GM12878 (cell line): Measurements from ENCODE around the gene TUBB3. TPM values are rescaled to one million over a fixed set of nuclear protein-coding genes. Genes with fewer than 3 reads are reported as not detected.

ENCODE experiments used
- ATAC-seq: fragments of 200-7000 bp; cut with Tn5 transposase; 3 replicates; pipeline ENCODE4 v1.9.1; 2020; ENCODE audit warnings: mild to moderate bottlenecking, moderate library complexity
- BruUV-seq: library from RNA; stranded (reverse); fragments of 400-500 nt; replicated peaks from 2 replicates; lab custom pipeline; 2021; lab: Mats Ljungman, UMichigan
- CTCF ChIA-PET: fragments of 300-600 bp; sonication (Branson Sonifier 250); formaldehyde crosslinking; extraction: SDS; loops from one replicate; lab custom pipeline; 2021; ENCODE audit warnings: inconsistent platforms; lab: Yijun Ruan, JAX
- POLR2A ChIA-PET: fragments of 350-600 bp; formaldehyde crosslinking; extraction: SDS; loops from one replicate; lab custom pipeline; 2021; ENCODE audit warnings: inconsistent platforms; lab: Charles Lee
- RAD21 ChIA-PET: fragments of 300-600 bp; sonication (Branson Sonifier 250); formaldehyde crosslinking; loops from one replicate; lab custom pipeline; 2023; ENCODE audit warnings: antibody characterized with exemption; ENCODE audit not compliant: unreplicated experiment; lab: Charles Lee
- SMC1A ChIA-PET: fragments of 300-600 bp; sonication (Branson Sonifier 250); formaldehyde crosslinking; loops from one replicate; lab custom pipeline; 2023; ENCODE audit not compliant: unreplicated experiment, uncharacterized antibody; lab: Charles Lee
- DNase-seq: peaks from one replicate; pipeline ENCODE4 v3.0.0-alpha.2; 2011; ENCODE audit warnings: low read depth, low spot score
- FAIRE-seq: peaks from 3 replicates; lab custom pipeline; 2011; peaks lifted over from hg19 to GRCh38; lab: Jason Lieb, UNC
- H2AFZ ChIP-seq: 2 replicates; pipeline ENCODE4 v1.6.0; 2011; ENCODE audit warnings: low read depth, low read length, control low read depth; ENCODE audit not compliant: control insufficient read depth
- H3K27ac ChIP-seq: 2 replicates; pipeline ENCODE4 v1.5.1; 2011; ENCODE audit warnings: control low read depth; ENCODE audit not compliant: control insufficient read depth, insufficient read depth
- H3K27me3 ChIP-seq, 2 experiments: replicated peaks in 1 of 2; 2 replicates each; pipeline versions ENCODE4 v1.6.0 to v1.6.1; 2011; ENCODE audit warnings: low read length in 1 of 2; ENCODE audit not compliant: control insufficient read depth in 2 of 2, insufficient read depth in 2 of 2
- H3K36me3 ChIP-seq, 2 experiments: 2 replicates each; pipeline ENCODE4 v1.5.1; 2011; ENCODE audit warnings: low read length in 1 of 2; ENCODE audit not compliant: control insufficient read depth in 2 of 2, insufficient read depth in 2 of 2
- H3K4me1 ChIP-seq: 2 replicates; pipeline ENCODE4 v1.6.1; 2011; ENCODE audit warnings: mild to moderate bottlenecking, low read length, moderate library complexity, mixed read lengths; ENCODE audit not compliant: control insufficient read depth, insufficient read depth
- H3K4me2 ChIP-seq: 2 replicates; pipeline ENCODE4 v1.6.0; 2011; ENCODE audit warnings: control low read depth; ENCODE audit not compliant: control insufficient read depth, insufficient read depth
- H3K4me3 ChIP-seq: fragments of 200-600 bp; sonication (generic); 2 replicates; pipeline ENCODE4 v1.5.1; 2016
- H3K79me2 ChIP-seq: 2 replicates; pipeline ENCODE4 v1.6.0; 2011; ENCODE audit warnings: low read length; ENCODE audit not compliant: control insufficient read depth, insufficient read depth
- H3K9ac ChIP-seq: 2 replicates; pipeline ENCODE4 v1.8.0; 2011; ENCODE audit warnings: low read length, control low read depth, mixed read lengths; ENCODE audit not compliant: control insufficient read depth, insufficient read depth
- H3K9me3 ChIP-seq: replicated peaks from 3 replicates; pipeline ENCODE4 v1.5.1; 2011; ENCODE audit warnings: mild to moderate bottlenecking, low read length; ENCODE audit not compliant: control insufficient read depth, insufficient read depth
- H4K20me1 ChIP-seq: 2 replicates; pipeline ENCODE4 v1.6.0; 2011; ENCODE audit not compliant: control insufficient read depth, insufficient read depth
- CHD1 ChIP-seq: IDR thresholded peaks from 2 replicates; pipeline ENCODE4 v1.6.1; 2012; ENCODE audit warnings: low read depth, low read length, improper control_type of control experiment
- EGR1 ChIP-seq, 2 experiments: IDR thresholded peaks; 1 replicate in 1 of 2; 2 replicates in 1 of 2; pipeline ENCODE4 v1.6.1; 2011 to 2012; ENCODE audit warnings: low read depth in 2 of 2, low read length in 2 of 2, borderline replicate concordance in 1 of 2, mild to moderate bottlenecking in 1 of 2, moderate library complexity in 1 of 2
- EP300 ChIP-seq, 2 experiments: fragments of 150-350 bp in 1 of 2; IDR thresholded peaks; 2 replicates each; pipeline ENCODE4 v1.6.1; 2011 to 2012; ENCODE audit warnings: low read depth in 2 of 2, low read length in 2 of 2, borderline replicate concordance in 1 of 2, improper control_type of control experiment in 1 of 2, inconsistent platforms in 1 of 2; ENCODE audit not compliant: control insufficient read depth in 1 of 2
- ETV6 ChIP-seq, 2 experiments: fragments of 450-650 bp in 1 of 2; IDR thresholded peaks in 1 of 2; conservative IDR thresholded peaks in 1 of 2; 2 replicates each; pipeline ENCODE4 v1.6.1; 2014; ENCODE audit warnings: antibody characterized with exemption in 1 of 2, borderline replicate concordance in 1 of 2, low read depth in 1 of 2, mild to moderate bottlenecking in 1 of 2, moderate library complexity in 1 of 2
- MEF2A ChIP-seq: IDR thresholded peaks from 2 replicates; pipeline ENCODE4 v1.6.1; 2011; ENCODE audit warnings: low read depth, mild to moderate bottlenecking, low read length, moderate library complexity; ENCODE audit not compliant: insufficient read depth
- MYB ChIP-seq: fragments of 150-350 bp; IDR thresholded peaks from 2 replicates; pipeline ENCODE4 v1.6.1; 2014; ENCODE audit warnings: mild to moderate bottlenecking, low read depth, low read length, borderline replicate concordance
- NBN ChIP-seq: fragments of 450-650 bp; IDR thresholded peaks from 2 replicates; pipeline ENCODE4 v1.6.1; 2016
- NFYA ChIP-seq: IDR thresholded peaks from 2 replicates; pipeline ENCODE4 v1.6.1; 2011; ENCODE audit warnings: low read depth, mild to moderate bottlenecking, low read length, improper control_type of control experiment, borderline replicate concordance
- NKRF ChIP-seq: fragments of 450-650 bp; conservative IDR thresholded peaks from 2 replicates; pipeline ENCODE4 v1.6.1; 2017; ENCODE audit warnings: mild to moderate bottlenecking, moderate library complexity
- PKNOX1 ChIP-seq: fragments of 450-650 bp; IDR thresholded peaks from 2 replicates; pipeline ENCODE4 v1.6.1; 2016; ENCODE audit warnings: mild to moderate bottlenecking
- POLR2AphosphoS2 ChIP-seq: IDR thresholded peaks from 2 replicates; pipeline ENCODE4 v1.6.1; 2011; ENCODE audit warnings: low read depth, mild to moderate bottlenecking, low read length, improper control_type of control experiment, moderate library complexity
- POU2F2 ChIP-seq: IDR thresholded peaks from 3 replicates; pipeline ENCODE4 v1.6.1; 2011; ENCODE audit warnings: low read depth, mild to moderate bottlenecking, low read length, borderline replicate concordance
- RB1 ChIP-seq: fragments of 450-650 bp; formaldehyde crosslinking; IDR thresholded peaks from 2 replicates; pipeline ENCODE4 v1.6.1; 2017; ENCODE audit warnings: mild to moderate bottlenecking, borderline replicate concordance
- REST ChIP-seq: IDR thresholded peaks from 2 replicates; pipeline ENCODE4 v1.6.1; 2012; ENCODE audit warnings: mild to moderate bottlenecking, low read depth, low read length
- SP1 ChIP-seq: IDR thresholded peaks from one replicate; pipeline ENCODE4 v1.6.1; 2011; ENCODE audit warnings: low read depth, low read length
- ZBTB33 ChIP-seq: fragments of 450-650 bp; IDR thresholded peaks from 2 replicates; pipeline ENCODE4 v1.6.1; 2017; ENCODE audit warnings: mild to moderate bottlenecking
- WGBS: methylation state at CpG from one replicate; pipeline ENCODE4 v1.1.6; 2016; ENCODE audit warnings: low lambda C conversion rate; ENCODE audit not compliant: insufficient replicate concordance, insufficient coverage; ENCODE audit errors: missing lambda C conversion rate; 5-methylcytosine and 5-hydroxymethylcytosine counted together
- in situ Hi-C: fragments of 300-500 bp; cut with MboI; formaldehyde crosslinking; loops from 9 replicates; pipeline ENCODE4 v1.14.3; 2018; ENCODE audit warnings: mixed read lengths
- intact Hi-C: fragments of 100-400 bp; cut with micrococcal nuclease; formaldehyde crosslinking; loops from one replicate; pipeline ENCODE4 v1.14.2; 2022; ENCODE audit not compliant: unreplicated experiment
- polyA plus RNA-seq, 11 experiments: library from polyadenylated mRNA; depleted of rRNA in 4 of 11; unstranded in 6 of 11; stranded (reverse) in 5 of 11; fragments of >200 nt; fragmentation: Nextera tagmentation in 4 of 11; fragmentation: Illumina TruSeq in 1 of 11; extraction: Ambion mirVana in 4 of 11; extraction: Trizol in 1 of 11; gene quantifications; 1 replicate in 1 of 11; 2 replicates in 10 of 11; pipeline versions ENCODE4 v1.2.1 to v1.2.3, GENCODE V29; 2011 to 2016; ENCODE audit warnings: inconsistent platforms in 2 of 11, missing spikeins in 2 of 11, low read depth in 1 of 11
- total RNA-seq, 4 experiments: library from RNA; depleted of rRNA in 3 of 4; stranded (reverse); fragments of >200 nt in 3 of 4; fragmentation: Illumina TruSeq in 1 of 4; extraction: Trizol in 1 of 4; gene quantifications; 2 replicates each; pipeline versions ENCODE4 v1.2.1 to v1.2.3, GENCODE V29; 2013 to 2021

TUBB3 gene
- total and polyA plus RNA-seq, 10 of the 15 experiments (the other 5 are each of a cell fraction or from before 2014, with no cell fraction given), result 0.09 to 2.5 (median 0.58) TPM; not detected in 1

- ChIA-PET SMC1A (no interaction called here), CTCF (no interaction called here), POLR2A (no interaction called here), RAD21 (no interaction called here)
- ATAC-seq (no peak), FAIRE-seq (no peak), DNase-seq (no peak)
- no peak overlapping the region for H3K4me3 ChIP-seq
- no peaks in the 10 kb centered on the region for H3K27me3 ChIP-seq
- H2AFZ ChIP-seq, result no peak overlapping the region
- in situ Hi-C loops (no loop called here), intact Hi-C loops (no loop called here)
- H3K79me2 ChIP-seq, result no peaks in the 10 kb centered on the region
- H3K9me3 ChIP-seq, result no peaks in the 10 kb centered on the region
- H3K4me2 ChIP-seq, result no peak overlapping the region
- TF ChIP-seq ETV6 (conservative IDR thresholded peaks at IDR 0.05 in 1 of 2, IDR thresholded peaks at IDR 0.05 in 1 of 2; ENCODE audit: borderline replicate concordance in 1 of 2, low read depth in 1 of 2) (no peak), REST (no peak), MYB (no peak), NFYA (no peak), NKRF (no peak), EP300 (IDR thresholded peaks at IDR 0.05; ENCODE audit: borderline replicate concordance in 1 of 2, control insufficient read depth in 1 of 2, low read depth in 2 of 2, low read length in 2 of 2) (no peak), CHD1 (no peak), PKNOX1 (no peak), EGR1 (IDR thresholded peaks at IDR 0.05; ENCODE audit: borderline replicate concordance in 1 of 2, low read depth in 2 of 2, low read length in 2 of 2) (no peak), ZBTB33 (no peak), RB1 (no peak), MEF2A (no peak), SP1 (no peak), POLR2AphosphoS2 (no peak), POU2F2 (no peak), NBN (no peak)
- no peak overlapping the region for H3K27ac ChIP-seq
- no TSS peak for BruUV-seq
- H3K36me3 ChIP-seq, result no peaks in the 10 kb centered on the region; a peak in 1 of 4 replicates
- WGBS, result 86% methylated on average over 24 of the region's 25 CpGs
- no peak overlapping the region for H3K9ac ChIP-seq
- H4K20me1 ChIP-seq, result no peaks in the 10 kb centered on the region
- no peaks in the 10 kb centered on the region for H3K4me1 ChIP-seq
These were observed 41.1 kb downstream of the TUBB3 start for GRCh38 chr16:89964201-89964600.
